ENCODE results near the gene RPL38. TPM values are rescaled to one million over a fixed set of nuclear protein-coding genes. Genes with fewer than 3 reads are reported as not detected.

Gene RPL38
- 562 and 652 TPM in 2 replicates for total RNA-seq

GRCh38 chr17:74203439-74204240 lies at the start of gene RPL38:
TSS of gene RPL38 (plus strand) at chr17:74203678. CDS start at chr17:74203956, 278 bp downstream.

DNA sequence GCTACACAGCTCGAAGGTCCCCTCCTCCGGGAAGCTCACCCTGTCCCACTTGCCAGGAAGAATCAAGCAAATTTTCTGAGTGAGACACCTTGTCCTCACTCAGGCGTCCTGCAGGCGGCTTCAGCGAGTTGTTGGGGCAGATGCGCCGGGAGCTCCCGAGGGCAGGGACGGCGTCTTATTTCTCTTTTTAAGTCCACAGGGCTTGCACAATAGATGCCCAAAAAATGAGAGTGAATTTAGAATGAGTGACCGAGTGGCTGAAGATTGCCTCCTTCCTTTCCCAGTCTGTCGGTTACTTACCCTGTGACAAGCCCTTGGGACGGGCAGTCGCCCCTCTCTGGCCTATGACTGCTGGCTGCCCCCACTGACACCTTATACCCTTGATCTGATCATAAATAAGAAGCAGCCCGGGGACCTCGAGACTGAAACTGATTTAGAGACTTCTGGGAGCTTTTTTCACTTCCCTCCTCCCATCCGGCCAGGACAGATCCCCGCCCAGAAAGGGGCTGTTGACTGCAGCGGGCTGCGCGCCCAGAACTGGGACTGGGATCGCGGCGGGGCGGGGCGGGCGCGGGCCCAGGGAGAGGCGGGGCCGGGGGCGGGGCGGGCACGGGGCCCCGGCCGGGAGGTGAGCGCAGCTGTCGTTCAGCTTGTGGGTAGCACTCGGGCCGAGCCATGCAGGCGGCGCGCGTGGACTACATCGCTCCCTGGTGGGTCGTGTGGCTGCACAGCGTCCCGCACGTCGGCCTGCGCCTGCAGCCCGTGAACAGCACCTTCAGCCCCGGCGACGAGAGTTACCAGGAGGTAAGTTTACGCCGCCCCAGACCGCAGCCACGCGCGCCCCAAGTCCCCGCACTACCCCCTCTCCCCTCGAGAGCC lies 9.7 kb downstream of the RPL38 start, which contains the start of gene TTYH2:
TSS of gene TTYH2 (plus strand) at position 659 of the 879 bp plus-strand sequence. CDS start at position 676, 17 bp downstream.

Other genes starting within 250 kb of the RPL38 start
- gene TTYH2, start 9.9 kb downstream of the RPL38 start, total RNA-seq, result 5.0 and 6.0 TPM in 2 replicates
- not detected in 2 replicates for gene DNAI2, start 70.6 kb downstream of the RPL38 start, total RNA-seq
- 0.26 and 0.56 TPM in 2 replicates for gene KIF19, start 122.5 kb downstream of the RPL38 start, total RNA-seq
- not detected in 2 replicates for gene BTBD17, start 158.2 kb downstream of the RPL38 start, total RNA-seq
- gene GPR142, start 163.8 kb downstream of the RPL38 start, total RNA-seq, result not detected in 2 replicates
- gene GPRC5C, start 228.4 kb downstream of the RPL38 start, total RNA-seq, result 6.7 and 11.2 TPM in 2 replicates

Measured in epithelial cell of alveolus of lung (primary cell).